Fibroblast of peridontal ligament (primary cell): ENCODE results near the gene DPP6.
"Not testable (repeated sequence)": the region's sequence is repeated elsewhere in the genome, so short reads cannot be mapped to it uniquely, and the experiment has no call there.

ENCODE experiments used
- DNase-seq: peaks from one replicate; pipeline ENCODE4 v3.0.0-alpha.2; 2010; ENCODE audit errors: extremely low read depth

Gene DPP6

GRCh38 chr7:154051643-154052529, at the start of gene DPP6:
Gene DPP6, plus strand, starts transcription at chr7:154052398.
- DNase-seq = not testable (repeated sequence)

- DNase-seq = not testable (repeated sequence)
Measured at GRCh38 chr7:154009423-154009911, 42.7 kb upstream of the DPP6 start.

GRCh38 chr7:154010726-154011568, 41.3 kb upstream of the DPP6 start:
- not testable (repeated sequence) for DNase-seq

GRCh38 chr7:154012800-154013199, 39.4 kb upstream of the DPP6 start:
- DNase-seq = not testable (repeated sequence)

- DNase-seq = not testable (repeated sequence)
Measured at GRCh38 chr7:154015636-154016035, 36.6 kb upstream of the DPP6 start.

- DNase-seq = not testable (repeated sequence)
Measured at GRCh38 chr7:154018354-154018753, 33.8 kb upstream of the DPP6 start.

- not testable (repeated sequence) for DNase-seq
Measured at GRCh38 chr7:154027805-154028204, 24.4 kb upstream of the DPP6 start.

- DNase-seq = not testable (repeated sequence)
Measured at GRCh38 chr7:154030476-154031080, 21.6 kb upstream of the DPP6 start.

- not testable (repeated sequence) for DNase-seq
Measured at GRCh38 chr7:154039466-154040165, 12.6 kb upstream of the DPP6 start.

GRCh38 chr7:154050394-154050793, 1.8 kb upstream of the DPP6 start:
- not testable (repeated sequence) for DNase-seq

GRCh38 chr7:154051006-154051642, 1.1 kb upstream of the DPP6 start:
- DNase-seq = not testable (repeated sequence)

GRCh38 chr7:154052530-154053252, 493 bp downstream of the DPP6 start:
- not testable (repeated sequence) for DNase-seq

GRCh38 chr7:154053466-154054312, 1.5 kb downstream of the DPP6 start:
- not testable (repeated sequence) for DNase-seq

GRCh38 chr7:154054664-154055063, 2.5 kb downstream of the DPP6 start:
- DNase-seq = not testable (repeated sequence)

- DNase-seq = peak; percentile 10
Measured at GRCh38 chr7:154055491-154056106, 3.4 kb downstream of the DPP6 start.

GRCh38 chr7:154058783-154059182, 6.6 kb downstream of the DPP6 start:
- not testable (repeated sequence) for DNase-seq

- DNase-seq = not testable (repeated sequence)
Measured at GRCh38 chr7:154060551-154060950, 8.4 kb downstream of the DPP6 start.

GRCh38 chr7:154071833-154072232, 19.6 kb downstream of the DPP6 start:
- DNase-seq = not testable (repeated sequence)
